Activated T-helper 2 cell treated with anti-CD3 and anti-CD28 coated beads, Interferon-gamma antibody, Interleukin-2, Interleukin-4, amounts not matched to agents 10 μg/mL and 5 μg/mL and 100 μg/mL, durations not matched to agents 14 hours and 24 hours and 36 hours (primary cell): Measurements from ENCODE around the gene KSR1. TPM values are rescaled to one million over a fixed set of nuclear protein-coding genes. Genes with fewer than 3 reads are reported as not detected.

Source experiments
- DNase-seq: peaks from one replicate; pipeline ENCODE4 v3.0.0; 2021; ENCODE audit warnings: low spot score
- H3K27ac Mint-ChIP-seq: one replicate; pipeline ENCODE4 v1.8.0; 2021; ENCODE audit warnings: mixed read lengths
- H3K27me3 Mint-ChIP-seq: one replicate; pipeline ENCODE4 v1.8.0; 2021; ENCODE audit warnings: low read depth, mixed read lengths
- H3K36me3 Mint-ChIP-seq: one replicate; pipeline ENCODE4 v1.8.0; 2021; ENCODE audit warnings: low read depth, mixed read lengths
- H3K4me1 Mint-ChIP-seq: one replicate; pipeline ENCODE4 v1.8.0; 2021; ENCODE audit warnings: low read depth, mixed read lengths
- H3K4me3 Mint-ChIP-seq: one replicate; pipeline ENCODE4 v1.8.0; 2021; ENCODE audit warnings: low read depth, mild to moderate bottlenecking, moderate library complexity, mixed read lengths
- H3K9me3 Mint-ChIP-seq: one replicate; pipeline ENCODE4 v1.8.0; 2021; ENCODE audit warnings: mixed read lengths
- intact Hi-C: fragments of 100-400 bp; cut with micrococcal nuclease; formaldehyde crosslinking; loops from one replicate; pipeline ENCODE4 v1.15.1; 2023
- total RNA-seq: library from RNA; stranded (reverse); gene quantifications from 2 replicates; pipeline ENCODE4 v1.2.3, GENCODE V29; 2022

The KSR1 gene
- total RNA-seq, 1 donor from 2014 or later, result 96.5 TPM

DNA sequence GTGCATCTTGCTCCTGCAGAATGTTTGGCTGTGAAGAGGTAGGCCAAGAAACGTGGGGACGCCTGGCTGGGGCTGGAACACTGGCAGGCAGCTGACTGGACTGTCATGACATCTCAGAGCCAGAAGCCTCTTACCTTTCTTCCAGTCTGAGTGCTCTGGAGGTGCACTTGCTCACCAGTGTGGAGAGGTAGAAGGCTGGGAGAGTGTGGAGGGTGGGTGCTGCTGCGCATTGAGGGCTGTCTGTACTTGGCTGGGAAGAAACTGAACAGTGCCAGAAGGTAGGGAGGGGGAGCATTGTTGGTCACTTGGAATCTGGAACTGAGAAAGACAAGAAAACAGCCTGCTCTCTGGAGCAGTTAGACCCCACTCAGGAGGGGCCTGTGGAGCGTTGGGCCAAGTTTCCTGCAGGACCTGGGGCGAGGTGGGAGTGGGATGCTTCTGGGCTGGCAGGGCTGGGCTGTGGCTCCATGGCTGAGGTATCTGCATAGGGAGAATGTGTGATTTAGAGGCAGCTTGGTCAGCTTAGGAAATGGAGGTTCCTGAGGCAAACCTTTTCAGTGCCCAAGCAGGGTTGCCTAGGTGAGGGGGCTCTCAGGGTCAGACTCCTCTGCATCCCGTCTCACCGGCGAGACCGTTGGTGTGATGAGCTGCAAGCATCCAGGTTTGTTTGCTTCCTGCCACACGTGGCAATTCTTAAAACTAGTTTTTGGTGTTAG, 55.1 kb downstream of the KSR1 start:
- intact Hi-C loops, result no loop called here
- H3K4me1 Mint-ChIP-seq, result peaks cover 14% of the 10 kb centered on the region
- DNase-seq, result no peak
- H3K4me3 Mint-ChIP-seq, result no peak overlapping the region
- no peaks in the 10 kb centered on the region for H3K36me3 Mint-ChIP-seq
- no peak overlapping the region for H3K27ac Mint-ChIP-seq
- no peaks in the 10 kb centered on the region for H3K27me3 Mint-ChIP-seq
- H3K9me3 Mint-ChIP-seq, result no peaks in the 10 kb centered on the region

- H3K36me3 Mint-ChIP-seq, result no peaks in the 10 kb centered on the region
- H3K4me1 Mint-ChIP-seq, result peaks cover 9% of the 10 kb centered on the region
- H3K9me3 Mint-ChIP-seq, result no peaks in the 10 kb centered on the region
- no peak for DNase-seq
- no peak overlapping the region for H3K4me3 Mint-ChIP-seq
- H3K27ac Mint-ChIP-seq, result no peak overlapping the region
- intact Hi-C loops, result no loop called here
- H3K27me3 Mint-ChIP-seq, result no peaks in the 10 kb centered on the region
Measured at GRCh38 chr17:27512031-27512430, 55.8 kb downstream of the KSR1 start.

GRCh38 chr17:27512511-27513346, 56.5 kb downstream of the KSR1 start:
- no peaks in the 10 kb centered on the region for H3K36me3 Mint-ChIP-seq
- no peak overlapping the region for H3K27ac Mint-ChIP-seq
- intact Hi-C loops, result no loop called here
- H3K4me3 Mint-ChIP-seq, result no peak overlapping the region
- no peaks in the 10 kb centered on the region for H3K9me3 Mint-ChIP-seq
- peaks cover 9% of the 10 kb centered on the region for H3K4me1 Mint-ChIP-seq
- DNase-seq, result no peak
- no peaks in the 10 kb centered on the region for H3K27me3 Mint-ChIP-seq

DNA sequence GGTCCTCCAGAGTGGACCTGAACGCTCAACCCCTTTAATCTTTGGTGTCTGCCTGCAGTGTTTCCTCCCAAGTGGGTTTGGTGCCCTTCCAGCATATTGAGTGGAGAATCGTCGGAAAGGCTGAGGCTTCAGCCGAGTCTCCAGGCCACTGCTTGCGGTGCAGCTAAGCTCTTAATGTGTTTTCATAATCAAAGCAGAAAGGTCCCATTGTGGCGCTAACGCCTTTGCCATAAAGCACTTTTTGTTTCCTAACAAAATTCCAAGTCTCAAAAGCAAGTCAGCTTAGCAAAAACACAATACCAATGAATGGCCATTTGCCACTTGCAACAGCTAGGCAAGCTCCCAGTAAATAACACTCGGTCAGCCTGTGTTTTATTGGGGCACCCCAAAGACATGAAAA, 57.6 kb downstream of the KSR1 start:
- H3K4me1 Mint-ChIP-seq, result peaks cover 9% of the 10 kb centered on the region
- intact Hi-C loops, result no loop called here
- no peak overlapping the region for H3K27ac Mint-ChIP-seq
- H3K36me3 Mint-ChIP-seq, result no peaks in the 10 kb centered on the region
- DNase-seq, result no peak
- no peaks in the 10 kb centered on the region for H3K9me3 Mint-ChIP-seq
- H3K4me3 Mint-ChIP-seq, result no peak overlapping the region
- no peaks in the 10 kb centered on the region for H3K27me3 Mint-ChIP-seq

DNA sequence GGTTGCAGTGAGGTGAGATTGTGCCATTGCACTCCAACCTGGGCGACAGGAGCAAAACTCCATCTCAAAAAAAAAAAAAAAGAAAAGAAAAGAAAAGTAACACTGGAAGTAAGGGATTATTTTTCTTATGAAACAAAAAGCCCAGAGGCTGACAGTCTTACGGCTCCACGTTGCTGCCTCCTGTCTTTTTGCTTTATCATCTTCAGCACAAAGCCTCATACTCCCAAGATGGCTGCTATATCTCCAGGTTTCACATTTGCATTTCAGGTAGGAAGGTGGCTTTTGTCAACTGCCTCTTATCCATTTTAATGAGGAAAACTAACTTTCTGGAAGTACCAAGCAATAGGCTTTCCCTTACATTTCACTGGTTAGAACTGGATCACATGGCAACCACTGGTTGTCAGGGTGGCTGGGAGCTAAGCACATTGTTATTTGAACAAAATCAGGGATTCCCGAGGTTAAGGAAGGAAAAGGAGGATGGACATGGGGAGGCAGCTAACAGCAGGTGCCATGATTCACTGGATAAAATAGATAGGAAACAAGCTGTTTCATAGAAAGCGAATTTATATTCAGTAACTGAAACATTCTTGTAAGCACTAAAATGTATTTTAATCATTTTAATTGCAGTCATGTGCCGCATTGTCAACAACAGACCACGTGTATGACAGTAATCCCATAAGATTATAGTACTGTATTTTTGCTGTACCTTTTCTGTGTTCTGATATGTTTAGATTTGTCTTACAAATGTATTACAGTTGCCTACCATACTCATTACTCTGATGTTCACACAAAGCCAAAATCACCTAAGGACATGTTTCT, 58.6 kb downstream of the KSR1 start:
- intact Hi-C loops, result no loop called here
- no peak for DNase-seq
- Mint-ChIP-seq H3K4me3 (no peak overlapping the region), H3K27ac (no peak overlapping the region), H3K4me1 (peaks cover 14% of the 10 kb centered on the region), H3K36me3 (no peaks in the 10 kb centered on the region), H3K27me3 (no peaks in the 10 kb centered on the region), H3K9me3 (no peaks in the 10 kb centered on the region)

DNA sequence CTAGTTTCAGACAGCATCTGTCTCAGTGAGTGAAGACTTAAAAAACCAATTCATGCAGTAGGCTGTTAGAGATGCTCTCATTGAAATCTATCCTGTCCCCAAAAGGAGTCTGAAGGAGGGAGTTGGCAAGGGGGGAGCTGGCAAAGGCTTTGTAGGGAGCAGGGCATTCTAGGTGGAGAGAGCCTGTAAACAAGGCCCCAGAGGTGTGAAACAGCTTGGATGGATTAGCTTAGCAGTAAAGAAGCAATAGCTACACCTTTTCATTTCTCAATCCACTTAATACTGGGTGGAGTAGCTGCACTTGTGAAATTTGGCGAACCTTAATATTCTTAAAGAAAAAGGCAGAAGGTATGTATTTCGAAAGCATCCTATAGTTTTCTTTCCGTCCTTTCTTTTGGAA, 61.8 kb downstream of the KSR1 start:
- Mint-ChIP-seq H3K27ac (no peak overlapping the region), H3K36me3 (no peaks in the 10 kb centered on the region), H3K4me1 (peaks cover 26% of the 10 kb centered on the region), H3K4me3 (no peak overlapping the region), H3K27me3 (no peaks in the 10 kb centered on the region), H3K9me3 (no peaks in the 10 kb centered on the region)
- DNase-seq, result no peak
- intact Hi-C loops, result no loop called here

GRCh38 chr17:27518545-27519521, 62.6 kb downstream of the KSR1 start:
- Mint-ChIP-seq H3K9me3 (no peaks in the 10 kb centered on the region), H3K36me3 (no peaks in the 10 kb centered on the region), H3K4me1 (peaks cover 33% of the 10 kb centered on the region), H3K4me3 (no peak overlapping the region), H3K27ac (no peak overlapping the region), H3K27me3 (no peaks in the 10 kb centered on the region)
- intact Hi-C loops, result no loop called here
- DNase-seq, result no peak

DNA sequence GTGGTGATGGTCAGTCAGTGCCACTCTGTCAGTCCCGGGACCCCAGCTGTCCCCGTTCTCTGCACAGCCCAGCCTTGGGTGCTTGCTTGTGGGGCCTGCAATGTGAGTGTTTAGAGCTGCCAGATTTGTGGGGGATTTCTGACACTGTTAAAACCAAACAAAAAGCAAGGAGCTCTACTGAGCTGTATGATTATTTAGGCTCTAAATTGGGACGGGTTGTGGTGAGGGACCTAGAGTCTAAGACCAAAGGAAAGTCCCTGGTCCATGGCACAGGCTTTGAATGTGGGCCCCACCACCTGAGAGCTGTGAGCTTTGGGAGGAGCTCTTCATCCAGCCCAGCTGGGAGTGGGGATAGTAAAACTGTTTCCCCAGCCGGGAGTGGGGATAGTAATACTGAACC, 63.3 kb downstream of the KSR1 start:
- Mint-ChIP-seq H3K4me3 (no peak overlapping the region), H3K27ac (no peak overlapping the region), H3K4me1 (peaks cover 40% of the 10 kb centered on the region), H3K27me3 (no peaks in the 10 kb centered on the region), H3K36me3 (no peaks in the 10 kb centered on the region), H3K9me3 (no peaks in the 10 kb centered on the region)
- no peak for DNase-seq
- intact Hi-C loops, result no loop called here

DNA sequence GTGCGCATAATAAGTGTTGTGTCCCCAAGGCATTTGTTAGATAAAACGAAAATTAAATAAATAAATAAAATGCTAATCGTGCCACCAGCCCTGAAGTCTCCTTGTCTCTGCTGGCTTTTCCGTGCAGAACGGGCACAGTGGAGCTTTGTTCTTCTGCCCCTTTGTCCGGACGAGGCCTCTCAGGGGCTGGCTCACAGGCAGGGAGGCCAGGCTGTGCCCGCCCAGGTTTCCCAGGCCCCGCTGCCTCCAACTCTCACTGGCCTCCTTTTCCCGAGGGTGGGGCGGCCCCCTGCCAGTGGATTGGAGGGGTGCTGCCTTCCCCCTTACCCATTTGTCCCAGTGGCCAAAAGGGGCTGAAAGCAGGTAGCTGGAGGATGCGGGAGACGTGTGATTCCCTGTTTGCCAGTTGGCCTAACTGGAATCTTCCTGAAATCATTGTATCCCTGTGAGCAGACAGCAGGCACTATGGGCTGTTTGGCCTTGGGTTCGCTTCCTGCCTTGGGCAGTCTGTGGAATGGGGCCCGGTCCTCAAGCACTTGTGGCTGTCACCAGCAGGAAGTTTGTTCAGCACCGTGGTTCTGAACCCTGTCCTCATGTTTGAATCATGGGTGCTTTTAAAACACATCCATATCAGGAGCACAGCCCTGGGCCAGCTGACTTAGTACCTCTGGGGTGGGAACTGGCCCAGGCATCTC, 64.4 kb downstream of the KSR1 start:
- no peak for DNase-seq
- no peaks in the 10 kb centered on the region for H3K36me3 Mint-ChIP-seq
- H3K4me3 Mint-ChIP-seq, result no peak overlapping the region
- no peak overlapping the region for H3K27ac Mint-ChIP-seq
- no peaks in the 10 kb centered on the region for H3K9me3 Mint-ChIP-seq
- intact Hi-C loops, result no loop called here
- H3K4me1 Mint-ChIP-seq, result peaks cover 42% of the 10 kb centered on the region
- no peaks in the 10 kb centered on the region for H3K27me3 Mint-ChIP-seq

GRCh38 chr17:27521281-27522027, 65.2 kb downstream of the KSR1 start:
- H3K4me3 Mint-ChIP-seq, result no peak overlapping the region
- H3K27me3 Mint-ChIP-seq, result no peaks in the 10 kb centered on the region
- H3K27ac Mint-ChIP-seq, result no peak overlapping the region
- H3K36me3 Mint-ChIP-seq, result no peaks in the 10 kb centered on the region
- DNase-seq, result no peak
- H3K9me3 Mint-ChIP-seq, result no peaks in the 10 kb centered on the region
- peaks cover 42% of the 10 kb centered on the region for H3K4me1 Mint-ChIP-seq
- intact Hi-C loops, result no loop called here

- intact Hi-C loops, result no loop called here
- no peak overlapping the region for H3K4me3 Mint-ChIP-seq
- H3K27me3 Mint-ChIP-seq, result no peaks in the 10 kb centered on the region
- no peak for DNase-seq
- H3K9me3 Mint-ChIP-seq, result no peaks in the 10 kb centered on the region
- H3K36me3 Mint-ChIP-seq, result no peaks in the 10 kb centered on the region
- no peak overlapping the region for H3K27ac Mint-ChIP-seq
- H3K4me1 Mint-ChIP-seq, result peaks cover 48% of the 10 kb centered on the region
Measured at GRCh38 chr17:27522028-27522635, 65.9 kb downstream of the KSR1 start.
